Measurements from ENCODE around the gene SLC38A8. TPM values are rescaled to one million over a fixed set of nuclear protein-coding genes. Genes with fewer than 3 reads are reported as not detected.

Gene SLC38A8
- polyA plus RNA-seq, 2 of the 4 experiments (the other 2 are of a cell fraction), result not detected

DNA sequence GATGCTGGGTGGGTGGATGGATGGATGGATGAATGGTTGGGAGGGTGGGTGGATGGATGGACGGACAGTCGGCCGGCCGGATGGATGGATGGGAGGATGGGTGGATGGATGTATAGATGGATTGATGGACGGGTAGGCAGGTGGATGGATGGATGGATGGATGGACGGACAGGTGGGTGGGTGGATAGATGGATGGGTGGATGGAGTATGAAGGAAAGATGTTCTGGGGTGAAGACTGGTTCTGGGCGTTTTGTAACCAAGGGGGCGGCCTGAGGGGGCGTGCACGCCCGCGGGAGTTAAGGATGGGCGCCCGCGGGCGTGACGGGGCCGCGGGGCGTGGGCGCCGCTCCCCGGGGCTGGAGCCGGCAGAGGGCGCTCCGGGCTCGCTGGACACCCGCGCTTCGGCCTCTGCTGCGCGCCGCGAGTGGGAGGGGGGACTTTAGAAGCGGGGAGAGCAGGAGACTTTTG lies 74.7 kb downstream of the SLC38A8 start, which contains the start of gene NECAB2 (continued):
- TF ChIP-seq, protein P1, sequence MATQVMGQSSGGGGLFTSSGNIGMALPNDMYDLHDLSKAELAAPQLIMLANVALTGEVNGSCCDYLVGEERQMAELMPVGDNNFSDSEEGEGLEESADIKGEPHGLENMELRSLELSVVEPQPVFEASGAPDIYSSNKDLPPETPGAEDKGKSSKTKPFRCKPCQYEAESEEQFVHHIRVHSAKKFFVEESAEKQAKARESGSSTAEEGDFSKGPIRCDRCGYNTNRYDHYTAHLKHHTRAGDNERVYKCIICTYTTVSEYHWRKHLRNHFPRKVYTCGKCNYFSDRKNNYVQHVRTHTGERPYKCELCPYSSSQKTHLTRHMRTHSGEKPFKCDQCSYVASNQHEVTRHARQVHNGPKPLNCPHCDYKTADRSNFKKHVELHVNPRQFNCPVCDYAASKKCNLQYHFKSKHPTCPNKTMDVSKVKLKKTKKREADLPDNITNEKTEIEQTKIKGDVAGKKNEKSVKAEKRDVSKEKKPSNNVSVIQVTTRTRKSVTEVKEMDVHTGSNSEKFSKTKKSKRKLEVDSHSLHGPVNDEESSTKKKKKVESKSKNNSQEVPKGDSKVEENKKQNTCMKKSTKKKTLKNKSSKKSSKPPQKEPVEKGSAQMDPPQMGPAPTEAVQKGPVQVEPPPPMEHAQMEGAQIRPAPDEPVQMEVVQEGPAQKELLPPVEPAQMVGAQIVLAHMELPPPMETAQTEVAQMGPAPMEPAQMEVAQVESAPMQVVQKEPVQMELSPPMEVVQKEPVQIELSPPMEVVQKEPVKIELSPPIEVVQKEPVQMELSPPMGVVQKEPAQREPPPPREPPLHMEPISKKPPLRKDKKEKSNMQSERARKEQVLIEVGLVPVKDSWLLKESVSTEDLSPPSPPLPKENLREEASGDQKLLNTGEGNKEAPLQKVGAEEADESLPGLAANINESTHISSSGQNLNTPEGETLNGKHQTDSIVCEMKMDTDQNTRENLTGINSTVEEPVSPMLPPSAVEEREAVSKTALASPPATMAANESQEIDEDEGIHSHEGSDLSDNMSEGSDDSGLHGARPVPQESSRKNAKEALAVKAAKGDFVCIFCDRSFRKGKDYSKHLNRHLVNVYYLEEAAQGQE (IDR thresholded peaks at IDR 0.05), result no peak

DNA sequence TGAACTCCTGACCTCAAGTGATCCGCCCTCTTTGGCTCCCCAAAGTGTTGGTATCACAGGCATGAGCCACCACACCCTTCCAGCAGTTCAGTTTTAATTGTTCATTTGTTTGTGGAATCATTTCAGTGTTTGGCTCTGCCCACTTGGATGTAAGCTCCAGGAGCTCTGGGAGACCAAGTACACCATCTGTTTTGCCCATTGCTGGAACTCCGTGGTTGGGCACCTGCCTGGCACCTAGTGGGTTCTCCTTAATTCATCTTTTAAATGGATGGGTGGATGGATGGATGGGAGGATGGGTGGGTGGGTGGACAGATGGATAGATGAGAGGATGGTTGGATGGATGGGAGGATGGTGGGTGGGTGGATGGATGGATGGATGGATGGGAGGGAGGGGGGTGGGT lies 75.5 kb downstream of the SLC38A8 start:
- Histone ChIP-seq H3K4me2 (no peak overlapping the region), H3K4me1 (no peaks in the 10 kb centered on the region), H3K27ac (no peak overlapping the region), H3K9me3 (no peaks in the 10 kb centered on the region), H3K4me3 (no peak overlapping the region)
- TF ChIP-seq, protein P2, sequence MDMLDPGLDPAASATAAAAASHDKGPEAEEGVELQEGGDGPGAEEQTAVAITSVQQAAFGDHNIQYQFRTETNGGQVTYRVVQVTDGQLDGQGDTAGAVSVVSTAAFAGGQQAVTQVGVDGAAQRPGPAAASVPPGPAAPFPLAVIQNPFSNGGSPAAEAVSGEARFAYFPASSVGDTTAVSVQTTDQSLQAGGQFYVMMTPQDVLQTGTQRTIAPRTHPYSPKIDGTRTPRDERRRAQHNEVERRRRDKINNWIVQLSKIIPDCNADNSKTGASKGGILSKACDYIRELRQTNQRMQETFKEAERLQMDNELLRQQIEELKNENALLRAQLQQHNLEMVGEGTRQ (IDR thresholded peaks at IDR 0.05), result no peak
- TF ChIP-seq, protein P3, sequence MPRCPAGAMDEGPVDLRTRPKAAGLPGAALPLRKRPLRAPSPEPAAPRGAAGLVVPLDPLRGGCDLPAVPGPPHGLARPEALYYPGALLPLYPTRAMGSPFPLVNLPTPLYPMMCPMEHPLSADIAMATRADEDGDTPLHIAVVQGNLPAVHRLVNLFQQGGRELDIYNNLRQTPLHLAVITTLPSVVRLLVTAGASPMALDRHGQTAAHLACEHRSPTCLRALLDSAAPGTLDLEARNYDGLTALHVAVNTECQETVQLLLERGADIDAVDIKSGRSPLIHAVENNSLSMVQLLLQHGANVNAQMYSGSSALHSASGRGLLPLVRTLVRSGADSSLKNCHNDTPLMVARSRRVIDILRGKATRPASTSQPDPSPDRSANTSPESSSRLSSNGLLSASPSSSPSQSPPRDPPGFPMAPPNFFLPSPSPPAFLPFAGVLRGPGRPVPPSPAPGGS (IDR thresholded peaks at IDR 0.05), result no peak
- TF ChIP-seq RFX5 (IDR thresholded peaks at IDR 0.05), result no peak
- TF ChIP-seq, protein P4, sequence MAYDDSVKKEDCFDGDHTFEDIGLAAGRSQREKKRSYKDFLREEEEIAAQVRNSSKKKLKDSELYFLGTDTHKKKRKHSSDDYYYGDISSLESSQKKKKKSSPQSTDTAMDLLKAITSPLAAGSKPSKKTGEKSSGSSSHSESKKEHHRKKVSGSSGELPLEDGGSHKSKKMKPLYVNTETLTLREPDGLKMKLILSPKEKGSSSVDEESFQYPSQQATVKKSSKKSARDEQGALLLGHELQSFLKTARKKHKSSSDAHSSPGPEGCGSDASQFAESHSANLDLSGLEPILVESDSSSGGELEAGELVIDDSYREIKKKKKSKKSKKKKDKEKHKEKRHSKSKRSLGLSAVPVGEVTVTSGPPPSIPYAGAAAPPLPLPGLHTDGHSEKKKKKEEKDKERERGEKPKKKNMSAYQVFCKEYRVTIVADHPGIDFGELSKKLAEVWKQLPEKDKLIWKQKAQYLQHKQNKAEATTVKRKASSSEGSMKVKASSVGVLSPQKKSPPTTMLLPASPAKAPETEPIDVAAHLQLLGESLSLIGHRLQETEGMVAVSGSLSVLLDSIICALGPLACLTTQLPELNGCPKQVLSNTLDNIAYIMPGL (CRISPR knock-in tag; IDR thresholded peaks at IDR 0.05; ENCODE audit: borderline replicate concordance), result no peak
- TF ChIP-seq, protein P5, sequence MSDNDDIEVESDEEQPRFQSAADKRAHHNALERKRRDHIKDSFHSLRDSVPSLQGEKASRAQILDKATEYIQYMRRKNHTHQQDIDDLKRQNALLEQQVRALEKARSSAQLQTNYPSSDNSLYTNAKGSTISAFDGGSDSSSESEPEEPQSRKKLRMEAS (IDR thresholded peaks at IDR 0.05), result no peak
- TF ChIP-seq JUN (IDR thresholded peaks at IDR 0.05), result no peak
- TF ChIP-seq EP300 (IDR thresholded peaks at IDR 0.05), result no peak
- no peak for TF ChIP-seq FOSL2 (IDR thresholded peaks at IDR 0.05)
- TF ChIP-seq FOSL2 (CRISPR knock-in tag; IDR thresholded peaks at IDR 0.05), result no peak
- no peak for TF ChIP-seq SMC3 (IDR thresholded peaks at IDR 0.05)
- TF ChIP-seq NFE2L2 (conservative IDR thresholded peaks at IDR 0.05; ENCODE audit: low read length), result no peak
- TF ChIP-seq, protein P6, sequence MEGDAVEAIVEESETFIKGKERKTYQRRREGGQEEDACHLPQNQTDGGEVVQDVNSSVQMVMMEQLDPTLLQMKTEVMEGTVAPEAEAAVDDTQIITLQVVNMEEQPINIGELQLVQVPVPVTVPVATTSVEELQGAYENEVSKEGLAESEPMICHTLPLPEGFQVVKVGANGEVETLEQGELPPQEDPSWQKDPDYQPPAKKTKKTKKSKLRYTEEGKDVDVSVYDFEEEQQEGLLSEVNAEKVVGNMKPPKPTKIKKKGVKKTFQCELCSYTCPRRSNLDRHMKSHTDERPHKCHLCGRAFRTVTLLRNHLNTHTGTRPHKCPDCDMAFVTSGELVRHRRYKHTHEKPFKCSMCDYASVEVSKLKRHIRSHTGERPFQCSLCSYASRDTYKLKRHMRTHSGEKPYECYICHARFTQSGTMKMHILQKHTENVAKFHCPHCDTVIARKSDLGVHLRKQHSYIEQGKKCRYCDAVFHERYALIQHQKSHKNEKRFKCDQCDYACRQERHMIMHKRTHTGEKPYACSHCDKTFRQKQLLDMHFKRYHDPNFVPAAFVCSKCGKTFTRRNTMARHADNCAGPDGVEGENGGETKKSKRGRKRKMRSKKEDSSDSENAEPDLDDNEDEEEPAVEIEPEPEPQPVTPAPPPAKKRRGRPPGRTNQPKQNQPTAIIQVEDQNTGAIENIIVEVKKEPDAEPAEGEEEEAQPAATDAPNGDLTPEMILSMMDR (IDR thresholded peaks at IDR 0.05), result no peak
- TF ChIP-seq ZFP36 (IDR thresholded peaks at IDR 0.05; ENCODE audit: borderline replicate concordance, partially characterized antibody), result no peak
- TF ChIP-seq TFCP2L1 (CRISPR knock-in tag; IDR thresholded peaks at IDR 0.05), result no peak
- TF ChIP-seq JUNB (IDR thresholded peaks at IDR 0.05), result no peak
- no peak for TF ChIP-seq ESRRA (IDR thresholded peaks at IDR 0.05; ENCODE audit: borderline replicate concordance, low read length)
- no peak for TF ChIP-seq MAFK (IDR thresholded peaks at IDR 0.05; ENCODE audit: partially characterized antibody)
- no peak for TF ChIP-seq RNF2 (IDR thresholded peaks at IDR 0.05; ENCODE audit: borderline replicate concordance, low read depth)
- TF ChIP-seq, protein P7, sequence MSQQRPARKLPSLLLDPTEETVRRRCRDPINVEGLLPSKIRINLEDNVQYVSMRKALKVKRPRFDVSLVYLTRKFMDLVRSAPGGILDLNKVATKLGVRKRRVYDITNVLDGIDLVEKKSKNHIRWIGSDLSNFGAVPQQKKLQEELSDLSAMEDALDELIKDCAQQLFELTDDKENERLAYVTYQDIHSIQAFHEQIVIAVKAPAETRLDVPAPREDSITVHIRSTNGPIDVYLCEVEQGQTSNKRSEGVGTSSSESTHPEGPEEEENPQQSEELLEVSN (IDR thresholded peaks at IDR 0.05; ENCODE audit: borderline replicate concordance, low read depth), result no peak
- POLR2A ChIA-PET, result no interaction called here
- DNase-seq (ENCODE audit: low read depth in 1 of 2, low spot score in 1 of 2) (no peak), FAIRE-seq (no peak), ATAC-seq (no peak)
- WGBS (ENCODE audit: missing lambda C conversion rate), result 80% methylated on average over 2 of the region's 2 CpGs
- CTCF ChIA-PET, result interaction anchor here (3.4 to 16.1 kb wide), 2 partner anchors 10 to 97 kb away, joined by 20 to 414 read pairs; no protein-coding TSS in a partner anchor
